Right forelimb (tissue), 1 donor: ENCODE data around the gene ENKD1.
"Not testable (repeated sequence)": the region's sequence is repeated elsewhere in the genome, so short reads cannot be mapped to it uniquely, and the experiment has no call there.

Source experiments
- DNase-seq: peaks from one replicate; pipeline ENCODE4 v3.0.0-alpha.2; 2018

ENKD1 gene, protein sequence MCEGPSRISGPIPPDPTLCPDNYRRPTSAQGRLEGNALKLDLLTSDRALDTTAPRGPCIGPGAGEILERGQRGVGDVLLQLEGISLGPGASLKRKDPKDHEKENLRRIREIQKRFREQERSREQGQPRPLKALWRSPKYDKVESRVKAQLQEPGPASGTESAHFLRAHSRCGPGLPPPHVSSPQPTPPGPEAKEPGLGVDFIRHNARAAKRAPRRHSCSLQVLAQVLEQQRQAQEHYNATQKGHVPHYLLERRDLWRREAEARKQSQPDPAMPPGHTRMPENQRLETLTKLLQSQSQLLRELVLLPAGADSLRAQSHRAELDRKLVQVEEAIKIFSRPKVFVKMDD

DNA sequence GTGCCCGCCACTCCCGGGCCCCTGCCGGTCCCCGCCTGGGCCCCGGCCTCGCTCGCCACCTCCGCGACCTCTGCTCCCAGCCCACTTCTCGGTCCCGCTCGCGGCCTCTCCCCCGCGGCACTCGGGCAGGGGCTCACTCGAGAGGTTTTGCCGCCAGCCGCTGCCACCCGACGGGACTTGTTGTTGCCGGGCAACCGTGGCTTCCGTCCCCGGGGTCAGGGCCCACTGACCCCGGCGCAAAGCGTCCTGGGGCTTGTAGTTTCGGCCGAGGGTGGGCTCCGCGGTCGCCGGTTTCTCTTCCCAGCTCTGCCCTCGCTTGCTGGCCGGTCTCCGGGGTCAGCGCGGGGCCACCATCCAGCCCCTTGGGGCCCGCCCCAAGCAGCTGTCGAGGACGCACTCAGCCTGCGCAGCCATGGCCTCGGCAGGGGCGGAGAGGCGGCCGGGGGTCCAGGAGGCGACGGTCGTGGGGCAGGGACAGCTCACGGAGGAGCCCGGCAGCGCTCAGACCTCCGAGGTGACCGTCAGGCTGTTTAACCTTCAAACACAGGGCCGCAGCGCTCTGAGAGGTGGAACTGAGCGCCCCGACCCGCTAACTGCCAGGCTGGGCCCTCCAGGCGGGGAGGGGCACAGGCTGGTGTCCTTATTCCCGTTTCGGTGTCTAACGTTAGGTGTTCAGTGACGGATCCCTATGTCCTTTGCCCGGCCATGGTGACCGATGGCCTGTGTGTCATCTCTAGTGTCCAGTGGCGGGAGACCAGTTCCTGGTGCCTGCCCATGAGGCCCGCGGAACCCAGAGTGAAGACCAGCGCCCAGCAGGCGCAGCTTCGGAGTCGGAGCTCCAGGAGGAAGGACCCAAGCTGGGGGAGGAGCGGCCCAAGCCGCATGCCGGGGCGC, at the start of gene ENKD1, which contains the start of gene C16orf86:
Gene ENKD1 (minus strand): TSS at position 192 of the 894 bp plus-strand sequence. CDS start 308 bp downstream, outside the sequence.
Gene C16orf86 (plus strand): TSS at position 256 of the 894 bp plus-strand sequence. CDS start 157 bp downstream, at position 413.
- DNase-seq: peak; percentile 89

DNA sequence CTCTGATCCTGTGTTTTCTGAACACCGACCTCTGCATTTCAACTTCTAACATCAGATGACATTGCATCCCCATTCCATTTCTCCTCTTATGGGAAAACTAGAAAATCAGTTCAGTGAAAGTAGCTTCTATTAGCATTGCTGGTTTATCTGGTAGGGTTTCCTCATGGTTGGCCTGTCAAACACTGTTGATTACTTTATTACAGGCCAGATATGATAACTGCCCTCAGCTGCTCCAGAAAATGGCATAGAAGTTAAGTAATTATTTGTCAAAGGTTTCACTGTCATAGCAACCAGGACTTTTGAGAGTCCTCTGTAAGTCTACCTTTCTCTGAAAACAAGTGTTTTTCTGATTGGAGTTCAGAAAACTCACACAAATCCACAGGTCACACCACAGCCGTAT, 49.5 kb upstream of the ENKD1 start:
- no peak for DNase-seq

DNA sequence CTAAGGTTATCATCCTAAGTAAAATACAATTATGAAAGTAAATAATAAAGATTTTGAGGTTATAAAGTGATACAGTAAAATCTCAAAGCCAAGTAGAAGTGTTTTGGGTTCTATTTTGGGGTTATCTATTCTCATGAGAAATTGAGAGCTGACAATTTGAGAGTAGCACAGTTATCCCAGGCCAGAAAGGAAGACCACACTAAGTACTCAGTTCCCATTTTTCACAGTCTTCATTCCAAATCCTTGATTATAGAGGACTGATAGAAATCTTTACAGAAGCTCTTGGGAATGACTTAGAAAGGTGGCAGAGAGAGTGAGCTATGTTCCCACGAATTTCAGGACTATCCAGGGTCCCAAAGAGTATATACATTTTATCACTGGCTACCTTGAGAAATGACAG, 48.0 kb upstream of the ENKD1 start:
- DNase-seq: no peak

DNA sequence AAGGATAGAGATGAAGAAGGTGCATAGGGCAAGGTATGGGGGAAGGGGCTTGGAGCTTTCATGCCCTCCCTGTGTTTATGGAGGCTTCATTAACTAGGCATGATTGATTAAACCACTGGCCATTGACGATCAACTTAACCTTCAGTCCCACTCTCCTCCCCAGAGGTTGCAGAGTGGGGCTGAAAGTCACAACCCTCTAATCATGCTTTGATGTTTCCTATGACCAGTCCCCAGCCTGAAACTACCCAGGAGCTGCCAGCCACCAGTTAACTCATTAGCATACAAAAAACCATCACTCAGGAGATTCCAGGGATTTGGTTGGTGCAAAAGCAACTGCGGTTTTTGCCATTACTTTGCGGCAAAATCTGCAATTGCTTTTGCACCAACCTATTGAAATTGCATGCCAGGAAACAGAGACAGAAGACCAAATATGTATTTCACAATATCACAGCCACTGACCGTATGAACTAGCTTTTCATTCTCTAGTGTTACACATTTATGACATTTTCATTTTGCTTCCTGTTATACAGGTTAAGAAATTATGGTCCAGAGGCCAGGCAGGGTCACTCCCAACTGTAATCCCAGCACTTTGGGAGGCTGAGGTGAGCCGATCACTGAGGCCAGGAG, 47.2 kb upstream of the ENKD1 start:
- no peak for DNase-seq

DNA sequence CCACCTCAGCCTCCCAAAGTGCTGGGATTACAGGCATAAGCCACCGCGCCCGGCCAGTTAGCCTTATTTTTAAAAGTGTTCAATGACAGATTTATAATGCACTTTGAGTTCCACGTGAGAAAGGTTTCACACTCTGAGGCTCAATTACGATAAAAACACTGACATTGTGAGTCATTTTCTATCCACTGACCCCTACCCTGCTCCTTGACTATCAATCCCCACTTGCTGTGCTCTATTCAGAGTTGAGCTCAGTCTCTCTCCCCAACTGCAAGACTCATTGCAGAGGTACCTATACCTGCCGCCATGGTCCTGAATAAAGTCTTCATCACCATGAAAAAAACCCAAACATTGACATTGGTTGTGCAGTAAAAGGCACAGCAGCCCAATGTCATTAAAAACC, 44.1 kb upstream of the ENKD1 start:
- no peak for DNase-seq

DNA sequence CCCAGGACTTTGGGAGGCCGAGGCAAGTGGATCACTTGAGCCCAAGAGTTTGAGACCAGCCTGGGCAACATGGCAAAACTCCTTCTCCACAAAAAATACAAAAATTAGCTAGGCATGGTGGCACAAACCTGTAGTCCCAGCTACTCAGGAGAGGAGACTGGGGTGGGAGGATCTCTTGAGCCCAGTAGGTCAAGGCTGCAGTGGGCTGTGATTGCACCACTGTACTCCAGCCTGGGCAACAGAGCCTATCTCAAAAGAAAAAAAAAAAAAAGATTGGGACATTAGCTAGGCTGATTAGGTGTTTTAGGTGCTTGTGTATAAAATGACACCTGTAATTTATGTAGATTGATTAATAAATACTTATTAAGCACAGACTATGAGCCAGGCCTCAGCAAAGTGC, 42.5 kb upstream of the ENKD1 start:
- no peak for DNase-seq

DNA sequence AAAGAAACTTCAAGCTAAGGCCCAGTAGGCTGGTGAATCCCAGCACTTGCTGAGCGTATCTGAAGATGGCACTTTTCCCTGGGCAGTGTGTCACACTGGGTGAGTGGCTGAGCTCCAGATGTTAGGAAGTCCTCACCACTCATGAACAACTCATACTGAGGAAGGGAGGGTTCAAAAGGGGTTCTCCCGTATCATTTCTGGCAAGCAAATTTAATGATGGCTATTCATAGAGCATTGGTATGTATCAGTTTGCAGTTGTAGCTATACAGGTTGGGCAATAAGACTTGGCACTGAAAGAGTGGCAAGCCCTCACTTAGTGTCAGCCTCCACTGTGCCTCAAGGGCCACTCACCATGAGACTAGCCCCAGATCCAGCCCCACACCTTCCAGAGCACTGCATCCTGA, 41.8 kb upstream of the ENKD1 start:
- DNase-seq: no peak

DNA sequence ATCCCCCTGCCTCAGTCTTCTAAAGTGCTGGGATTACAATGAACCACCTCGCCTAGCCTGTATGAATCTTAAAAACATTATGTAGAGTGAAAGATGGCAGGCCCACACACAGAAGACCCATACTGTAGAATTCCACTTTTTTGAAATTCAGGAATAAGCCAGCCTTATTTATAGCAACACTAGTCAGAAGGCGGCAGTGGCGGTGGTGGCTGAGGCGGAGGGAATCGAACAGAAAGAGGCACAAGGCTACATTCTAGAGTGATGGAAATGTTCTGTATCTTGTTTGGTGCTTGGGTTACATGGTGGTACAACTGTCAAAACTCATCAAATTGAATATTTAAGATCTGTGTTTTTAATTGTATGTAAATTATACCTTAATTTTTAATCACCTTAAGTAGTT, 41.2 kb upstream of the ENKD1 start:
- no peak for DNase-seq

DNA sequence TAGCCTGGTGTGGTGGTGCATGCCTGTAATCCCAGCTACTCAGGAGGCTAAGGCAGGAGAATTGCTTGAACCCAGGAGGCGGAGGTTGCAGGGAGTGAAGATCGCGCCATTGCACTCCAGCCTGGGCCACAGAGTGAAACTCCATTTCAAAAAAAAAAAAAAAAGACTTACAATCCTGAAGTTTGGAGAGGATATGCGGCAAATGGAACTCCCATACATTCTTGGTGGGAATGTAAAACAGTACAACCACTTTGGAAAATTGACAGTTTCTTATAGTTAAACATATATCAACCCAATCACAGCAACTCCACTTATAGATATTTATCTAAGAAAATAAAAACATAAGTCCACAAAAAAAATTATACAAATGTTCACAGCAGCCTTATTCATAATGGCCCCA, 40.7 kb upstream of the ENKD1 start:
- DNase-seq: no peak

DNA sequence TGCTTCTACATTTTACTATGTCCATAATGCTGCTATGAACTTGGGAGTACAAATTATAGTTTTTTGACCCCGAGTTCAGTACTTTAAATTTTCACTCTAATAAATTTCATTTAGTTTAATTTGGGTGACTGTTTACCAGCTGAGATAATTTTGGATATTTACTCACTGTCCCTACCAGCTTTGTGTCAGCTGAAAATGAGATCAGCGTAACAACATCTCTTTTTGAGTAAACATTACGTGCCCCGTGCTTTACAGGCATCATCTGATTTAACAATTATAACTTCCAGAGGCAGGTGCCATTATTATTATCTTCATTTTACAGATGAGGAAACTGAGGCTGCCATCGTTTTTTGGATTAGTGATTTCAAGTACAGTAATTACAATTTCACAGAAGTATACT, 37.6 kb upstream of the ENKD1 start:
- no peak for DNase-seq

DNA sequence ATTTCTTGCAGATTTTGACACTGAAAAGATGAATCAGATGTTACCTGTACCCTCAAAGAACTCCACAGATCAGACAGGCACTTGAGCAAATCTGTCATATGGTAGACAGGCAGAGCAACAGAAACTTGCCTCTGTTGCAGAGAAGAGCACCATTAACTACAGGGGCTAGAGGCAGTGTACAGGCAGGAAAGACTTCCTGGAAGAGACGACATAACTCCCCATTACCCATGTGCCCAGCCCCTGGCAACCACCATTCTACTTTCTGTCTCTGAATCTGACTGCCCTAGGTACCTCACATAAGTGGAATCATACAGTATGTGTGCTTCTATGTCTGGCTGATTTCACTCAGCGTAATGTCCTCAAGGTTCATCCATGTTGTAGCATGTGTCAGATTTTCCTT, 37.1 kb upstream of the ENKD1 start:
- no peak for DNase-seq

DNA sequence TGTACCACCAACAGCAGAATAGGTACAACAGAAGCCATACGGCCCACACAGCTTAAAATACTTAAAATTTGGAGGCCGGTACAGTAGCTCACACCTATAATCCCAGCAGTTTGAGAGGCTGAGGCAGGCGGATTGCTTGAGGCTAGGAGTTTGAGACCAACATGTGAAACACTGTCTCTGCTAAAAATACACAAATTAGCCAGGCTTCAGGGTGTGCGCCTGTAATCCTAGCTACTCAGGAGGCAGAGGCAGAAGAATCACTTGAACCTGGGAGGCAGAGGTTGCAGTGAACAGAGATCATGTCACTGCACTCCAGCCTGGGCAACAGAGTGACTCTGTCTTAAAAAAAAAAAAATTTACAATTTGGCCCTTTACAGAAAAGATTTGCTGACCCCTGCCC, 35.6 kb upstream of the ENKD1 start:
- DNase-seq: no peak

DNA sequence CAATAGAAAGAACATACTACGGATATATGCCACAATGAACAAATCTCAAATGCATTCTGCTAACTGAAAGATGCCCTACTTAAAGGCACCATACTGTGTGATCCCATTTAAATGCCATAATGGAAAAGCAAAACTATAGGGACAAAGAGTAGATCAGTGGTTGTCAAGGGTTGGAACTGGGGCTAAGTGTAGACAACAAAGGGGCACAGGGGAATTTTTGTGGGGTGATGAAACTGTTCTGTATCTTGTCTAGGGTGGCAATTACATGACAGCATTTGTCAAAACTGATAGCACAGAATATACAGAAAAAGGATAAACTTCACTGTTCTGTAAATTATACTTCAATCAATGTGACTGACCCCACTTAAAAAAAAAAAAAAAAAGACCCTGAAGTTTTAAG, 34.9 kb upstream of the ENKD1 start:
- DNase-seq: no peak

DNA sequence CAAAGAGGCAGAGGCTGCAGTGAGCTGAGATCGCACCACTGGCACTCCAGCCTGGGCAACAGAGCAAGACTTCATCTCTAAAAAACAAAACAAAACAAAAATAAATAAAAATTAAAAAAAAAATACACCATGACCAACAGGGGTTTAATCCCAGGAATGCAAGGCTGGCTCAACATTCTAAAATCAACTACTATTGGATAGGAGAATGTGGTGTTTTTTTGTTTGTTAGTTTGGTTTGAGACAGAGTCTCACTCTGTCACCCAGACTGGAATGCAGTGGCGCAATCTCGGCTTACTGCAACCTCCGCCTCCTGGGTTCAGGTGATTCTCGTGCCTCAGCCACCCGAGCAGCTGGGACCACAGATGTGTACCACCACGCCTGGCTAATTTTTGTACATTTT, 32.7 kb upstream of the ENKD1 start:
- DNase-seq: no peak

DNA sequence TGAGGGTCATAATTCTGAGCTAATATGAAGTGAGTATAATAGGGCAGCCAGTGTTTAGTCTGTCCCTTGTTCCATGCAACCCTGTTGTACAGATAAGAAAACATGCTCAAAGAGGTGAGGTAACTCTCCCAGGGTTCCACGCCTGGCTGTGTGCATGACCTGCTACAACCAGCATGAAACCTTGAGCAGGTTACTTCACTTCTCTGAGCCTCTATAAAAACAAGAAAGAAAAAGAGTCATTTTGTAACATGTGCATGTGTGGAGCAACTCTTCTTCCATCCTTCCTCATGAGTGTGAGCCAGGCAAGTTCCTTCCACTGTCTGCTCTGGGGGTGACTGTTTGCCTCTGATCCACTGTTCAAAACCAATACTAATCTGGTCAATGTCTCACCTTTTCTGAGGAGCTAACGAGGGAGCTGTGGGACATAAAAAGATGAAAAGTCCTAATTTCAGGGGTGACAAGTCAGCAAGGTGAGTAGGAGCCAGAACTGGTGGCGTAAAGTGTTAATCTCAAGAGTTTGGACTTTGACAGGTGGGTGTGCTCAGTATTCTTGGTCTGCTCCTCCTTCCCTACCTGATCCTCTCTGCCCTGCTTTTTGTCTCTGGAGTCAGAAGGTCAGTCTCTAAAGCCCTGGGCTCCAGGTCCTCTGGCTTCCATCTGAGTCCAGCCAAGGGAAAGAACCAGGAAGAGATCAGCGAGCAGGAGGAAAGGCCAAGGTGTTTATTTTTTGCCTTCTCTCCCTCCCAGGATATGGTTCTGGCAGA, 31.1 kb upstream of the ENKD1 start:
- DNase-seq: no peak

DNA sequence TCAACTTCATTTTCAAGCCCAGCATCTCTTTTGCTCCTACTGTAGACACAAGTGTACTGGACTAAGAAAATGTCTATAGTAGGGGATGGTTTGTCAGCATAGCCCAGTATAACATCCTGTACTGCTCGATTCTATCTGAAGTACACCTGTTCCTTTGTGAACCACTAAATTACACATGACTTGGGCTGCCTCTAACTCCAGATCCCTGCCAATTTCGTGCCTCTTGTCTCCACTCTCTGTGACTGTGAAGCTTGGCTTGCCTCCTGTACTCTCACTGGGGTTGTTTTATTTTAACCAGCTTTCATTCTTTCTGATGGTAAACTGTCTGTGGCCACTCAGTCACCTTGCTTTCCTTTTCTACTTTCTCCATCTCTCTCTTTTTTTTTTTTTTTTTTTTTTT, 28.1 kb upstream of the ENKD1 start:
- no peak for DNase-seq

DNA sequence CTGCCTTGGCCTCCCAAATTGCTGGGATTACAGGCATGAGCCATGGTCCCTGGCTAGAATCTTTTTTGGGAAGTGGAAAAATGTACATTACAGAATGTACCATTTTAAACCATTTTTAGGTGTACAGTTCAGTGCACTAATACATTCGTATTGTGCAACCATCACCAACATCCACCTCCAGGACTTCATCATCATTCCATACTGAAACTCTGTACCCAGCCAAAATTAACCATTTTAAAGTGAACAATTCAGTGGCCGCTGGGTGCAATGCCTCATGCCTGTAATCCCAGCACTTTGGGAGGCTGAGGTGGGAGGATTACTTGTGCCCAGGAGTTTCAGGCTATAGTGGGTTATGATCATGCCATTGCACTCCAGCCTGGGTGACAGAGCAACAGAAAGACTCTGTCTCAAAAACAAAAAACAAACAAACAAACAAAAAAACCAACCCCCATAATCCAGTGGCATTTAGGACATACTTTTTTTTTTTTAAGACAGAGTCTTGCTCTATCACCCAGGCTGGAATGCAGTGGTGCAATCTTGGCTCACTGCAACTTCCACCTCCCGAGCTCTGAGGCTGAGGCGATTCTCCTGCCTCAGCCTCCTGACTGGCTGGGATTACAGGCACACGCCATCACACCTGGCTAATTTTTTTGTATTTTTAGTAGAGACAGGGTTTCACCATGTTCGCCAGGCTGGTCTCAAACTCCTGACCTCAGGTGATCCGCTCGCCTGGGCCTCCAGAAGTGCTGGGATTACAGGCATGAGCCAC, 27.2 kb upstream of the ENKD1 start:
- DNase-seq: not testable (repeated sequence)

DNA sequence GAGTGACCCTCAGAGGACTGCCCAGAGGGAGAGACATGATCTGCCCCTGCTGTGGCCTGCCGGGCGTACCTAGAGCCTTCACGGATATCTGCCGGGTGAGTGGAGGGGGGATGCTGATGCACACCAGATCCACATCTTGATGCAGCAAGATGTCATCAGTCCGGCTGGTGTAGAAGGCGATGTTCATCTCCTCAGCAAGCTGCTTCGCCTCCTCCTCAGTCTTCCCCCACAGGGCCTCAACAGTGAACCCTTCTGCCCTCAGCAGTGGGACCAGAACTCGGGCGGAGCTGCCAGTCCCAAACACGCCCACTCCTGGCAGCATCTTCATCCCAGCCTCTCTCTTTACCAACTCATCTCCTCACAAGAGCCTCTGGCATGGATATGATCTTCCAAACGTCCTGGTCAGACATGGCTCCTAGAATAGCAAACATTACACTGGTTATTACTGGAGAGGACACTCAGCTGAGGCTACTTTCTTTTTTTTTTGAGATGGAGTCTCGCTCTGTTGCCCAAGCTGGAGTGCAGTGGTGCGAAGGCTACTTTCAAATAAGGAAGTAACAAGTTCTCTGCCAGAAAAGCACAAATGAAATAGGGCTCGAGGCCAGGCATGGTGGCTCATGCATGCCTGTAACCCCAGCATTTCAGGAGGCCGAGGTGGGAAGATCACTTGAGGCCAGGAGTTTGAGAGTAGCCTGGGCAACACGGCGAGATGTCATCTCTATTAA, 19.0 kb upstream of the ENKD1 start:
- DNase-seq: no peak

DNA sequence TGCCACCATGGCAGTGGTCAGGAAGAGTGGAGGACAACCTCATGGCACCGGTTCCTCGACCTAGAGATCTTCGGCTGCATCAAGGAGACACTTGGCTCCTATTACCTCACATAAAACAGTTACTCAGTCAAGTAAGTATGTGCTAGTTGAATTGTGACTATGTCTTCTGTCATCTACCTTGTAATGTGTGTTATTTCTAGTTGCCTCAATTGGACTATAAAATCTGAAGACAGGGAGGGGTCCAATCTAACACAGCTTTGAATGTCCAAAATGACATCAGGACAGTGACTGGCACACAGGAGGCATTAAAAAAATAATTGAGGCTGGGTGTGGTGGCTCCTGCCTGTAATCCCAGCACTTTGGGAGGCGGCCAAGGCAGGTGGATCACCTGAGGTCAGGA, 17.2 kb upstream of the ENKD1 start:
- no peak for DNase-seq

DNA sequence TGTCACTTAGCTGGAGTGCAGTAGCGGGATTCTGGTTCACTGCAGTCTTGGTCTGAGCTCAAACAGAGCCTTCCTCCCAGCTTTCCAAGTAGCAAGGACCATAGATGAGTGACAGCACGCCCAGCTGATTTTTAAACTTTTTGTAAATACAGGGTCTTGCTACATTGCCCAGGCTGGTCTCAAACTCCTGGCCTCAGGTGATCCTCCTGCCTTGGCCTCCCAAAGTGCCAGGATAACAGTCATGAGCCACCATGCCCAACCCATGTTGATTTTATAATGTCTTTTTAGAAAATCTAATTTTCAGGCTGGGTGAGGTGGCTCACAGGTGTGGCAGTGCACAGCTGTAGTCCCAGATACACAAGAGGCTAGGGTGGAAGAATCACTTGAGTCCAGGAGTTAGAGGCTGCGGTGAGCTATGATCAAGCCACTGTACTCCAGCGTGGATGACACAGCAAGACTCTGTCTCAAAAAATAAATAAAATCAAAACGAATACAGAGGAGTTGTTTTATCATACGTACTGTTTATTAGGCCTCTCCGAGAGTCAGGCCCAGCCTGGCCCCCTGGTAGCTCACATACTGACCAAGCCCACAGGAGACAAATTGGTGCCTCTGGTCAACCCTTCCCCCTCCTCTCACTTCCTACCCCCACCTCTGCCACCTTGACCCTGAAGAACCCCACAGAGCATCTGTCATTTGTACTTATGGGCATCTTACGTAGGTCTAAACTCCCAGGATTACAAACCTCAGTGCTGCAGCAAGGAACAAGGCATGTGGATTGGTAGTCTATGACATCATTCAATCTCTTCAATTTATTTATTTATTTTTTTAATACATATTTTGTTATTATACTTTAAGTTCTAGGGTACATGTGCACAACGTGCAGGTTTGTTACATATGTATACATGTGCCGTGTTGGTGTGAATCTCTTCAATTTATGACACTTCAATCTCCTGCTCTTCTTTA, 13.7 kb upstream of the ENKD1 start:
- no peak for DNase-seq
